DOHH2 (cell line): ENCODE data around the gene MACROD2.

ENCODE experiments used
- H3F3A ChIP-seq: fragments of 200-600 bp; sonication (generic), shearing (Covaris generic); 2 replicates; pipeline ENCODE4 v1.6.0; 2016; ENCODE audit warnings: antibody characterized with exemption, mild to moderate bottlenecking; ENCODE audit not compliant: control insufficient read depth, insufficient read depth
- H3K27ac ChIP-seq: fragments of 200-600 bp; sonication (generic); 2 replicates; pipeline ENCODE4 v1.5.1; 2014; ENCODE audit warnings: low read depth, mild to moderate bottlenecking, low read length, moderate library complexity
- H3K27me3 ChIP-seq: fragments of 200-600 bp; sonication (generic); 2 replicates; pipeline ENCODE4 v1.6.1; 2014; ENCODE audit warnings: mild to moderate bottlenecking, low read length, mixed read lengths; ENCODE audit not compliant: control insufficient read depth
- H3K36me3 ChIP-seq: fragments of 200-600 bp; sonication (generic); 2 replicates; pipeline ENCODE4 v1.6.1; 2014; ENCODE audit warnings: mild to moderate bottlenecking, low read length, moderate library complexity, mixed read lengths; ENCODE audit not compliant: control insufficient read depth
- H3K4me1 ChIP-seq: fragments of 200-600 bp; sonication (generic); 2 replicates; pipeline ENCODE4 v1.6.1; 2014; ENCODE audit warnings: mild to moderate bottlenecking, low read length, mixed read lengths; ENCODE audit not compliant: control insufficient read depth
- H3K4me2 ChIP-seq: fragments of 200-600 bp; sonication (generic); 2 replicates; pipeline ENCODE4 v1.6.0; 2014; ENCODE audit warnings: mild to moderate bottlenecking, low read length, moderate library complexity
- H3K4me3 ChIP-seq: fragments of 200-600 bp; sonication (generic); 2 replicates; pipeline ENCODE4 v1.5.1; 2014; ENCODE audit warnings: mild to moderate bottlenecking, low read length, mixed read lengths
- H3K79me2 ChIP-seq: fragments of 200-600 bp; sonication (generic); 2 replicates; pipeline ENCODE4 v1.6.1; 2014; ENCODE audit warnings: mild to moderate bottlenecking, low read length, mixed read lengths; ENCODE audit not compliant: control insufficient read depth
- H3K9me2 ChIP-seq: fragments of 200-600 bp; sonication (generic); replicated peaks from 2 replicates; pipeline ENCODE4 v1.6.1; 2014; ENCODE audit warnings: mild to moderate bottlenecking, low read length, mixed read lengths; ENCODE audit not compliant: control insufficient read depth
- H3K9me3 ChIP-seq: fragments of 200-600 bp; sonication (generic); 2 replicates; pipeline ENCODE4 v1.6.1; 2014; ENCODE audit warnings: antibody characterized with exemption, low read length, mixed read lengths; ENCODE audit not compliant: control insufficient read depth, insufficient read depth
- H4K20me1 ChIP-seq: fragments of 200-600 bp; sonication (generic); 2 replicates; pipeline ENCODE4 v1.6.0; 2014; ENCODE audit warnings: low read depth, mild to moderate bottlenecking, antibody characterized with exemption, low read length, moderate library complexity; ENCODE audit not compliant: control insufficient read depth, insufficient read depth
- CTCF ChIP-seq: fragments of 200-600 bp; sonication (generic); IDR thresholded peaks from one replicate; pipeline ENCODE4 v1.5.1; 2014; ENCODE audit warnings: antibody characterized with exemption, mild to moderate bottlenecking, low read depth, low read length; ENCODE audit not compliant: poor library complexity, severe bottlenecking
- EZH2phosphoT487 ChIP-seq: fragments of 200-600 bp; sonication (generic); IDR thresholded peaks from 2 replicates; pipeline ENCODE4 v1.6.1; 2017; ENCODE audit warnings: borderline replicate concordance, mild to moderate bottlenecking, antibody characterized with exemption, low read length, moderate library complexity, mixed read lengths

Gene MACROD2

GRCh38 chr20:16036331-16036730, 2041.0 kb downstream of the MACROD2 start:
- Histone ChIP-seq H3K4me1 (peaks cover 16% of the 10 kb centered on the region), H3K27me3 (no peaks in the 10 kb centered on the region), H3F3A (no peaks in the 10 kb centered on the region), H3K36me3 (no peaks in the 10 kb centered on the region), H3K27ac (no peak overlapping the region), H3K9me2 (no peaks in the 10 kb centered on the region), H3K79me2 (no peaks in the 10 kb centered on the region), H4K20me1 (no peaks in the 10 kb centered on the region), H3K9me3 (no peaks in the 10 kb centered on the region), H3K4me3 (no peak overlapping the region), H3K4me2 (no peak overlapping the region)
- no peak for TF ChIP-seq EZH2phosphoT487
- TF ChIP-seq CTCF: no peak

GRCh38 chr20:16040742-16041141, 2045.4 kb downstream of the MACROD2 start:
- Histone ChIP-seq H3K36me3 (no peaks in the 10 kb centered on the region), H3K27me3 (no peaks in the 10 kb centered on the region), H3K79me2 (no peaks in the 10 kb centered on the region), H3F3A (no peaks in the 10 kb centered on the region), H4K20me1 (no peaks in the 10 kb centered on the region), H3K9me3 (no peaks in the 10 kb centered on the region), H3K9me2 (no peaks in the 10 kb centered on the region), H3K4me1 (peaks cover 45% of the 10 kb centered on the region), H3K4me3 (peak overlapping the region; percentile 28; the same call in 1 of the 2 replicates), H3K4me2 (peak overlapping the region; percentile 46), H3K27ac (no peak overlapping the region)
- TF ChIP-seq CTCF (no peak), EZH2phosphoT487 (no peak)

GRCh38 chr20:16042731-16043130, 2047.4 kb downstream of the MACROD2 start:
- peak overlapping the region; percentile 41 for H3K27ac ChIP-seq
- H3K4me1 ChIP-seq: peaks cover 45% of the 10 kb centered on the region
- no peaks in the 10 kb centered on the region for H3K27me3 ChIP-seq
- H3K36me3 ChIP-seq: no peaks in the 10 kb centered on the region
- H3K9me3 ChIP-seq: no peaks in the 10 kb centered on the region
- H3K9me2 ChIP-seq: no peaks in the 10 kb centered on the region
- no peaks in the 10 kb centered on the region for H4K20me1 ChIP-seq
- peak overlapping the region; percentile 29 for H3K4me2 ChIP-seq
- H3K4me3 ChIP-seq: 0 out of 2 replicates have a peak overlapping the region, but pooled peaks have one; percentile 9
- no peaks in the 10 kb centered on the region for H3F3A ChIP-seq
- TF ChIP-seq CTCF (no peak), EZH2phosphoT487 (no peak)
- no peaks in the 10 kb centered on the region for H3K79me2 ChIP-seq

- Histone ChIP-seq H3K27me3 (no peaks in the 10 kb centered on the region), H3K9me3 (no peaks in the 10 kb centered on the region), H3K4me3 (no peak overlapping the region), H3K79me2 (no peaks in the 10 kb centered on the region), H3K9me2 (no peaks in the 10 kb centered on the region), H3K36me3 (no peaks in the 10 kb centered on the region), H3K4me2 (peak overlapping the region; percentile 29; the same call in 1 of the 2 replicates), H4K20me1 (no peaks in the 10 kb centered on the region), H3F3A (no peaks in the 10 kb centered on the region), H3K4me1 (peaks cover 45% of the 10 kb centered on the region), H3K27ac (no peak overlapping the region)
- no peak for TF ChIP-seq EZH2phosphoT487
- TF ChIP-seq CTCF: no peak
These were observed 2048.6 kb downstream of the MACROD2 start for GRCh38 chr20:16043931-16044330.
